WTC11 (cell line): ENCODE measurements around the gene GOLGA8B. TPM values are rescaled to one million over a fixed set of nuclear protein-coding genes. Genes with fewer than 3 reads are reported as not detected.

Experiments used
- ATAC-seq: fragments of 200-7000 bp; cut with Tn5 transposase; 2 replicates; pipeline ENCODE4 v1.10.0; 2021; ENCODE audit warnings: mild to moderate bottlenecking, moderate library complexity
- CTCF ChIA-PET: fragments of 300-600 bp; sonication (Branson Sonifier 250); formaldehyde crosslinking; loops from one replicate; lab custom pipeline; 2021; ENCODE audit warnings: antibody characterized with exemption; lab: Charles Lee
- POLR2A ChIA-PET: fragments of 350-600 bp; sonication (Branson Sonifier 250); formaldehyde crosslinking; loops from one replicate; lab custom pipeline; 2021; ENCODE audit warnings: antibody characterized with exemption; lab: Charles Lee
- DNase-seq: peaks from one replicate; pipeline ENCODE4 v3.0.0; 2021; ENCODE audit warnings: low spot score
- H3K27ac Mint-ChIP-seq: 2 replicates; pipeline ENCODE4 v1.8.0; 2021; ENCODE audit warnings: mixed read lengths
- H3K27me3 Mint-ChIP-seq: 2 replicates; pipeline ENCODE4 v1.8.0; 2021; ENCODE audit warnings: low read depth, mild to moderate bottlenecking, moderate library complexity, mixed read lengths
- H3K36me3 Mint-ChIP-seq: 2 replicates; pipeline ENCODE4 v1.8.0; 2021; ENCODE audit warnings: mixed read lengths
- H3K4me1 Mint-ChIP-seq: 2 replicates; pipeline ENCODE4 v1.8.0; 2022; ENCODE audit warnings: mixed read lengths
- H3K4me3 Mint-ChIP-seq: 2 replicates; pipeline ENCODE4 v1.8.0; 2021; ENCODE audit warnings: mild to moderate bottlenecking, moderate library complexity, mixed read lengths
- H3K9me3 Mint-ChIP-seq: 2 replicates; pipeline ENCODE4 v1.8.0; 2021; ENCODE audit warnings: mixed read lengths
- ATF6 ChIP-seq: sonication (generic); formaldehyde crosslinking; IDR thresholded peaks from 2 replicates; pipeline ENCODE4 v1.8.1; 2023; ENCODE audit warnings: mild to moderate bottlenecking, missing genetic modification reagents
- CREM ChIP-seq: sonication (generic); formaldehyde crosslinking; IDR thresholded peaks from 2 replicates; pipeline ENCODE4 v1.8.1; 2022; ENCODE audit warnings: mild to moderate bottlenecking, missing genetic modification reagents, moderate library complexity
- CTCF ChIP-seq: fragments of 200-600 bp; IDR thresholded peaks from 2 replicates; pipeline ENCODE4 v1.8.0; 2022; ENCODE audit warnings: antibody characterized with exemption
- E2F5 ChIP-seq: sonication (generic); formaldehyde crosslinking; IDR thresholded peaks from 2 replicates; pipeline ENCODE4 v1.8.1; 2022; ENCODE audit warnings: mild to moderate bottlenecking, moderate library complexity, missing genetic modification reagents
- GABPB1 ChIP-seq: sonication (generic); formaldehyde crosslinking; IDR thresholded peaks from 2 replicates; pipeline ENCODE4 v1.8.1; 2023; ENCODE audit warnings: mild to moderate bottlenecking, missing genetic modification reagents
- IRF1 ChIP-seq: sonication (generic); formaldehyde crosslinking; IDR thresholded peaks from 2 replicates; pipeline ENCODE4 v1.8.0; 2023; ENCODE audit warnings: missing genetic modification reagents
- KAT7 ChIP-seq: sonication (generic); formaldehyde crosslinking; IDR thresholded peaks from 2 replicates; pipeline ENCODE4 v1.8.1; 2023; ENCODE audit warnings: missing genetic modification reagents, mild to moderate bottlenecking, borderline replicate concordance
- MXD4 ChIP-seq: fragments of 250-450 bp; sonication (Bioruptor Pico); IDR thresholded peaks from 2 replicates; pipeline ENCODE4 v1.8.0; 2021; ENCODE audit warnings: mild to moderate bottlenecking, moderate library complexity, borderline replicate concordance
- NFYB ChIP-seq: sonication (generic); formaldehyde crosslinking; conservative IDR thresholded peaks from 2 replicates; pipeline ENCODE4 v1.8.0; 2022; ENCODE audit warnings: low read depth, missing genetic modification reagents
- NR2C2 ChIP-seq: sonication (generic); formaldehyde crosslinking; IDR thresholded peaks from 2 replicates; pipeline ENCODE4 v1.8.0; 2022; ENCODE audit warnings: mild to moderate bottlenecking, missing genetic modification reagents
- NR3C1 ChIP-seq: sonication (generic); formaldehyde crosslinking; conservative IDR thresholded peaks from 2 replicates; pipeline ENCODE4 v1.8.1; 2023; ENCODE audit warnings: low read depth, mild to moderate bottlenecking, missing genetic modification reagents
- PRRX2 ChIP-seq: fragments of 250-450 bp; sonication (Bioruptor Pico); IDR thresholded peaks from 2 replicates; pipeline ENCODE4 v1.8.0; 2021; ENCODE audit warnings: mild to moderate bottlenecking
- RORB ChIP-seq: fragments of 250-450 bp; sonication (Bioruptor Pico); IDR thresholded peaks from 2 replicates; pipeline ENCODE4 v1.9.0; 2021; ENCODE audit warnings: mild to moderate bottlenecking
- SMAD4 ChIP-seq: sonication (generic); formaldehyde crosslinking; IDR thresholded peaks from 2 replicates; pipeline ENCODE4 v1.8.0; 2022; ENCODE audit warnings: mild to moderate bottlenecking, missing genetic modification reagents
- ZBTB43 ChIP-seq: sonication (generic); formaldehyde crosslinking; IDR thresholded peaks from 2 replicates; pipeline ENCODE4 v1.8.1; 2023; ENCODE audit warnings: mild to moderate bottlenecking, missing genetic modification reagents
- ZMAT4 ChIP-seq: fragments of 250-450 bp; sonication (Bioruptor Pico); IDR thresholded peaks from 2 replicates; pipeline ENCODE4 v1.9.0; 2021; ENCODE audit warnings: mild to moderate bottlenecking
- ZNF232 ChIP-seq: sonication (generic); formaldehyde crosslinking; IDR thresholded peaks from 2 replicates; pipeline ENCODE4 v1.8.0; 2022; ENCODE audit warnings: mild to moderate bottlenecking, missing genetic modification reagents
- ZNF423 ChIP-seq: fragments of 250-450 bp; sonication (Bioruptor Pico); IDR thresholded peaks from 2 replicates; pipeline ENCODE4 v2.1.2; 2022; ENCODE audit warnings: mild to moderate bottlenecking, moderate library complexity
- ZNF425 ChIP-seq: fragments of 250-450 bp; sonication (Bioruptor Pico); conservative IDR thresholded peaks from 2 replicates; pipeline ENCODE4 v1.9.0; 2021; ENCODE audit warnings: mild to moderate bottlenecking
- total RNA-seq: library from RNA; stranded (reverse); gene quantifications from 3 replicates; pipeline ENCODE4 v1.2.3, GENCODE V29; 2021

GOLGA8B gene
- total RNA-seq, 1 experiment from 2014 or later = 29.0 TPM

- Mint-ChIP-seq H3K4me3 (no peak overlapping the region), H3K27me3 (peaks cover 4% of the 10 kb centered on the region; the same call in 1 of the 2 replicates), H3K36me3 (no peaks in the 10 kb centered on the region), H3K27ac (no peak overlapping the region), H3K4me1 (no peaks in the 10 kb centered on the region), H3K9me3 (no peaks in the 10 kb centered on the region)
- POLR2A ChIA-PET = no interaction called here
- TF ChIP-seq ZMAT4 (CRISPR knock-in tag) = no peak
- no peak for TF ChIP-seq GABPB1
- no peak for TF ChIP-seq ATF6
- no peak for TF ChIP-seq SMAD4 (CRISPR knock-in tag)
- TF ChIP-seq CTCF = no peak
- no peak for TF ChIP-seq E2F5 (CRISPR knock-in tag)
- TF ChIP-seq RORB = no peak
- TF ChIP-seq IRF1 (CRISPR knock-in tag) = no peak
- TF ChIP-seq ZNF423 = no peak
- TF ChIP-seq NR2C2 (CRISPR knock-in tag) = no peak
- no peak for TF ChIP-seq ZNF425 (CRISPR knock-in tag)
- no peak for TF ChIP-seq ZNF232 (CRISPR knock-in tag)
- no peak for TF ChIP-seq NFYB (CRISPR knock-in tag)
- TF ChIP-seq MXD4 (CRISPR knock-in tag) = no peak
- TF ChIP-seq NR3C1 (CRISPR knock-in tag) = no peak
- TF ChIP-seq CREM (CRISPR knock-in tag) = no peak
- no peak for TF ChIP-seq KAT7 (CRISPR knock-in tag)
- TF ChIP-seq PRRX2 = no peak
- no peak for TF ChIP-seq ZBTB43 (CRISPR knock-in tag)
- ATAC-seq (no peak), DNase-seq (no peak)
- CTCF ChIA-PET = no interaction called here
Measured at GRCh38 chr15:34625007-34625406, 41.6 kb upstream of the GOLGA8B start.
